GM12873 (cell line): ENCODE results near the gene SMIM9.

Experiments
- CTCF ChIP-seq: IDR thresholded peaks from 2 replicates; pipeline ENCODE4 v1.5.1; 2012; ENCODE audit warnings: low read depth, mild to moderate bottlenecking, moderate library complexity, low read length, control low read depth; ENCODE audit not compliant: insufficient read depth; ENCODE audit errors: missing control alignments

The SMIM9 gene

GRCh38 chrX:154806837-154807501 lies 27.5 kb downstream of the SMIM9 start:
- TF ChIP-seq CTCF: no peak

- no peak for TF ChIP-seq CTCF
Observed at GRCh38 chrX:154805696-154806091, 28.8 kb downstream of the SMIM9 start.

DNA sequence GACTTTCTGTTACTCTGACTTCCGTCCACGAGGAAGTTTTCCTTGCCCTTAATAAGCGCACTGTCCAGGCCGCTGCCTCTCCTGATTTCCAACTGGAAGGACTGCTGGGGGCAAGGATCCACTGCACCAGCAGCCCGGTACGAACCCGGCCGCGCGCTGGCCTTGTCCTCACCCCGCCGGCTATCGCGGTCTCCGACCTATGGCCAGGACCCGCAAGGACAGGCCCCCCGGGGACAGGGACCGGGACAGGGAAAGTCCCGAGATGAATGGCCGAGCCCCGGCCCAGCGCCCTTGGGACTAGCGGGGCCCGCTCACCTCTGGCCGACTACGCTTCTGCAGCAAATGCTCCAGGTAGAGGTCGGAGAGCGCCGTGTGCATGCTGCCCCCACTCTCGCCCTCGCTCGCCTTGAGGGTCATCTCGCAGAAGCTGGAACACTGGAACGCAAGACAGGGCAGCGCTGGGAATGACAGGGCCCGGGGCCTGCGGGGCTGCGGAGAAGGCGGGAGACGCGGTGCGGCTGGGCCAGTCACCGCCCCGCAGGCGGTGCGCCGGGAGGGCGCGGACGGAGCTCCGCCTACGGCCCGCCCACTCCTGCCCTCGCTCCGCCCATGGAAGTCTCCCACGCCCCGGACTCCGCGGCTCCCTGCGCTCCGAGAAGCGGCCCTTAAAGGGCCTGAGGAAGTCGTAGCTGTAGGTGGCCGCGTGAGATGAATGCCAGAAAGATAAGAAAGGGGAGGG lies 29.3 kb downstream of the SMIM9 start, which contains the start of gene MPP1:
Gene MPP1 (minus strand): TSS at position 529 of the 739 bp plus-strand sequence. CDS start 112 bp downstream, at position 417.
- no peak for TF ChIP-seq CTCF

DNA sequence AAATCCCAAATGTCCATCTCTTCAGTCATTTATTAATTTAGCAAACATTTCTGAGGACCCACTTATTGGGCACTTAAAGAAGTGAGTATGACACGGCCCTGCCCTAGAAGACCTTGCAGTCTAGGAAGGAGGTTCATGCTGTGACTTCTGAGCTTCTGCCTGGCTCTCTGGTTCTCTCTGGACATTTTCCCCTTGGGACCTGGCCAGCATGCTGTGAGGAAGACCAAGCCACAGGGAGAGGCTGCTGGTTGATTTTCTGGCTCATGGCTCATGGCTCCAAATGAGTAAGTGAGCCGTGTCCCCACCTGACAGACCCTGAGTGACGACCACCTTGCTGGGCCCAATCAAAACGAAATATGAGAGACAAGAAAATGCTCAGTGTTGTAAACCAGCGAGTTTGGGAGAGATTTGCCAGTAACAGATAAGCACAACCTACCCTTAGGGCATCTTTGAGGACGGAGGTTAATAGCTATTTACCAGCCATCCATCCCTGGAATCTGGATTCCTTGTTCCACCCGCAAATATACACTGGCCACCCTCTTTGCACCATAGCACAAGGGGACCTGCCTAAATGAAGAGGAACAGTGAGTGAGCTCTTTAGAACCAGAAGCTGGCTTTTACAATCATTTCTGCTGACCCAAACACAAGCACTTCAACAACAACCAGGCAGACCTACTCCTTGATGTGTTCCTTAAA lies 30.1 kb downstream of the SMIM9 start:
- no peak for TF ChIP-seq CTCF

GRCh38 chrX:154802947-154803346 lies 31.5 kb downstream of the SMIM9 start:
- no peak for TF ChIP-seq CTCF

DNA sequence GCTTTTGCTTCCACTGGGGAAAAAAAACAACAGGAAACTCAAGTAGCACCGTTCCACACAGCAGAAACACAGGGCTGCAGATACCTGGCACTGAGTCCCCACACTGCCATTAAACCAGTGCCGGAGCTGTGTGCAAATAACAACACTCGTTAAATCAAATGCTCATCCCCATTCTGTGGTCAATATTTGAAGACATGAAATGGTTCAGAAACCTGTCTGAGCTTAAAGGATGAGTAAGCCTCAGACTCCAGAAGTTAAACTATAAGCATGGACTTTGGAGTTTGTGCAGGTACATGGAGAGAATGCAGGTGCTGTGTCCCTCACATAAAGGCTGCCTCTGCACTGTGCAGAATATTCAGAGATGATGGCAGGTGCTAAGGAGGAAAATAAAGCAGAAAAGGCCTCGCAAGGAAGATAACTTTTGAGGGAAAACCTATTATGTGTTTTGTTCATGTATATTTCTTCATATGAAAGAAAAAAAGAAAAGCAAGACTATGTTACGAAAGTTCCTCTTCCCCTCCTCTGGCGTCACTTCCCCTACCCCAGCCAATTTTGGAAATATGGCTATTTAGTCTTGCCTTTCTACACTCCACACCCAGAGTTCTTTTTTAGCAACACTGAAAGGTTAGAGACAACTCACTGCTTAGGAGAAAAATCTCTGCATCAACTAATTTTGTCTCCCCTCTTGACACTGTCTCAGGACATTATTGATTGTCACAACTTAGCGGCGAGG lies 33.8 kb downstream of the SMIM9 start:
- no peak for TF ChIP-seq CTCF
